Osteocyte (in vitro differentiated cells): ENCODE results near the gene GSG1L. TPM values are rescaled to one million over a fixed set of nuclear protein-coding genes. Genes with fewer than 3 reads are reported as not detected.

Source experiments
- DNase-seq: peaks from one replicate; pipeline ENCODE4 v3.0.0; 2021; ENCODE audit warnings: mixed read lengths; ENCODE audit not compliant: unreplicated experiment; ENCODE audit errors: extremely low spot score
- H3K27ac Mint-ChIP-seq: one replicate; pipeline ENCODE4 v1.8.0; 2021; ENCODE audit warnings: mild to moderate bottlenecking, mixed read lengths; ENCODE audit not compliant: unreplicated experiment
- H3K27me3 Mint-ChIP-seq: one replicate; pipeline ENCODE4 v1.8.0; 2021; ENCODE audit warnings: mixed read lengths; ENCODE audit not compliant: unreplicated experiment
- H3K36me3 Mint-ChIP-seq: one replicate; pipeline ENCODE4 v1.8.0; 2021; ENCODE audit warnings: mixed read lengths; ENCODE audit not compliant: unreplicated experiment
- H3K4me1 Mint-ChIP-seq: one replicate; pipeline ENCODE4 v1.8.0; 2021; ENCODE audit warnings: mixed read lengths; ENCODE audit not compliant: unreplicated experiment
- H3K4me3 Mint-ChIP-seq: one replicate; pipeline ENCODE4 v1.8.0; 2021; ENCODE audit warnings: mild to moderate bottlenecking, moderate library complexity, mixed read lengths; ENCODE audit not compliant: unreplicated experiment
- H3K9me3 Mint-ChIP-seq: one replicate; pipeline ENCODE4 v1.8.0; 2021; ENCODE audit warnings: mixed read lengths; ENCODE audit not compliant: unreplicated experiment
- total RNA-seq: library from RNA; stranded (reverse); gene quantifications from 2 replicates; pipeline ENCODE4 v1.2.1, GENCODE V29; 2021
- TF ChIP-seq, protein P1 (sequence below): fragments of 200-600 bp; sonication (generic); IDR thresholded peaks from 2 replicates; pipeline ENCODE4 v1.5.0; 2021; ENCODE audit warnings: antibody characterized with exemption, mild to moderate bottlenecking, moderate library complexity

Gene GSG1L
- total RNA-seq, 1 donor from 2014 or later = not detected

GRCh38 chr16:28085389-28086171 is 22.1 kb upstream of the GSG1L start:
- Mint-ChIP-seq H3K27ac (no peak overlapping the region), H3K36me3 (no peaks in the 10 kb centered on the region), H3K27me3 (no peaks in the 10 kb centered on the region), H3K4me3 (no peak overlapping the region), H3K9me3 (no peaks in the 10 kb centered on the region), H3K4me1 (no peaks in the 10 kb centered on the region)
- DNase-seq = no peak
- TF ChIP-seq, protein P1, sequence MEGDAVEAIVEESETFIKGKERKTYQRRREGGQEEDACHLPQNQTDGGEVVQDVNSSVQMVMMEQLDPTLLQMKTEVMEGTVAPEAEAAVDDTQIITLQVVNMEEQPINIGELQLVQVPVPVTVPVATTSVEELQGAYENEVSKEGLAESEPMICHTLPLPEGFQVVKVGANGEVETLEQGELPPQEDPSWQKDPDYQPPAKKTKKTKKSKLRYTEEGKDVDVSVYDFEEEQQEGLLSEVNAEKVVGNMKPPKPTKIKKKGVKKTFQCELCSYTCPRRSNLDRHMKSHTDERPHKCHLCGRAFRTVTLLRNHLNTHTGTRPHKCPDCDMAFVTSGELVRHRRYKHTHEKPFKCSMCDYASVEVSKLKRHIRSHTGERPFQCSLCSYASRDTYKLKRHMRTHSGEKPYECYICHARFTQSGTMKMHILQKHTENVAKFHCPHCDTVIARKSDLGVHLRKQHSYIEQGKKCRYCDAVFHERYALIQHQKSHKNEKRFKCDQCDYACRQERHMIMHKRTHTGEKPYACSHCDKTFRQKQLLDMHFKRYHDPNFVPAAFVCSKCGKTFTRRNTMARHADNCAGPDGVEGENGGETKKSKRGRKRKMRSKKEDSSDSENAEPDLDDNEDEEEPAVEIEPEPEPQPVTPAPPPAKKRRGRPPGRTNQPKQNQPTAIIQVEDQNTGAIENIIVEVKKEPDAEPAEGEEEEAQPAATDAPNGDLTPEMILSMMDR = no peak

- no peak for DNase-seq
- no peaks in the 10 kb centered on the region for H3K9me3 Mint-ChIP-seq
- TF ChIP-seq, protein P1 = no peak
- H3K27ac Mint-ChIP-seq = no peak overlapping the region
- no peaks in the 10 kb centered on the region for H3K36me3 Mint-ChIP-seq
- H3K4me1 Mint-ChIP-seq = no peaks in the 10 kb centered on the region
- no peak overlapping the region for H3K4me3 Mint-ChIP-seq
- no peaks in the 10 kb centered on the region for H3K27me3 Mint-ChIP-seq
Measured at GRCh38 chr16:28084209-28084608, 20.7 kb upstream of the GSG1L start.

DNA sequence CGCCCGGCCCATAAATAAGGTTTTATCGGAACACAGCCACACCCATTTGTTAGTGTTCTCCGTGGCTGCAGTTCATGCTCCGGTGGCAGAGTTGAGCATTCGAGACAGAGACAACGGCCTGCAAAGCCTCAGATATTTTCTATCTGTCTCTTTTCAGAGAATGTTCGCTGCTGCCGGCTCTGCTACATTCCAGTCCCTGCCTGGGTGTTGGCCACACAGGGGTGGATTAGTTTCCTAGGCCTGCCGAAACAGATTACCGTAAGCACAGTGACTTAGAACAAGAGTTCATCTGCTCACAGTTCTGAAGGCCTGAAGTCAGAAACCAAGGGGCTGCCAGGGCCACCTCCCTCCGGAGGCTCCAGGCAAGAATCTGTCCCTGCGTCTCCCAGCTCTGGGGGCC is 19.1 kb upstream of the GSG1L start:
- DNase-seq = no peak
- Mint-ChIP-seq H3K4me1 (no peaks in the 10 kb centered on the region), H3K4me3 (no peak overlapping the region), H3K9me3 (no peaks in the 10 kb centered on the region), H3K27me3 (no peaks in the 10 kb centered on the region), H3K36me3 (no peaks in the 10 kb centered on the region), H3K27ac (no peak overlapping the region)
- TF ChIP-seq, protein P1 = no peak

- no peaks in the 10 kb centered on the region for H3K36me3 Mint-ChIP-seq
- H3K27ac Mint-ChIP-seq = no peak overlapping the region
- no peak overlapping the region for H3K4me3 Mint-ChIP-seq
- DNase-seq = no peak
- TF ChIP-seq, protein P1 = no peak
- no peaks in the 10 kb centered on the region for H3K27me3 Mint-ChIP-seq
- H3K9me3 Mint-ChIP-seq = no peaks in the 10 kb centered on the region
- H3K4me1 Mint-ChIP-seq = no peaks in the 10 kb centered on the region
Measured at GRCh38 chr16:28081391-28081968, 18.0 kb upstream of the GSG1L start.

DNA sequence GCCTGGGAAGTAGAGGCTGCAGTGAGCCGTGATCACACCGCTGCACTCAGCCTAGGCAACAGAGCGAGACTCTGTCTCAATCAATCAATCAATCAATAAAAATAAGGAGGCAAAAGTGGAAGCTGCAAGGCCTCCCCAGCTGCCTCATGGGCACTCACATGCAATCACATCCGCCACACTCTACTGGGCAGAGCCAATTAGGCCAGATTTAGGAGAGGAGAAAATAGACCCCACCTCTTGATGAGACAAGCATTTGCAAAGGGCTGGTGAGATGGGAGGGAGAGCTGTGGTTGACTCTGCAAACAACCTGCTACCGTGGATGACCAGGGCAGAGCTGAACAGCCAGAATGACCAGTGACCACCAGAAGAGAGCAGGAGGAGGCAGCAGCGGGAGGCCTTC is 14.7 kb upstream of the GSG1L start:
- Mint-ChIP-seq H3K27me3 (no peaks in the 10 kb centered on the region), H3K9me3 (no peaks in the 10 kb centered on the region), H3K4me3 (no peak overlapping the region), H3K4me1 (no peaks in the 10 kb centered on the region), H3K27ac (no peak overlapping the region), H3K36me3 (no peaks in the 10 kb centered on the region)
- no peak for DNase-seq
- TF ChIP-seq, protein P1 = no peak
